AG08395 (cell line): ENCODE results near the gene PIP4K2A.
"Not testable (repeated sequence)": the region's sequence is repeated elsewhere in the genome, so short reads cannot be mapped to it uniquely, and the experiment has no call there.

Experiments
- DNase-seq: peaks from one replicate; pipeline ENCODE4 v3.0.0; 2012; ENCODE audit warnings: mixed read lengths, low spot score

Gene PIP4K2A

DNA sequence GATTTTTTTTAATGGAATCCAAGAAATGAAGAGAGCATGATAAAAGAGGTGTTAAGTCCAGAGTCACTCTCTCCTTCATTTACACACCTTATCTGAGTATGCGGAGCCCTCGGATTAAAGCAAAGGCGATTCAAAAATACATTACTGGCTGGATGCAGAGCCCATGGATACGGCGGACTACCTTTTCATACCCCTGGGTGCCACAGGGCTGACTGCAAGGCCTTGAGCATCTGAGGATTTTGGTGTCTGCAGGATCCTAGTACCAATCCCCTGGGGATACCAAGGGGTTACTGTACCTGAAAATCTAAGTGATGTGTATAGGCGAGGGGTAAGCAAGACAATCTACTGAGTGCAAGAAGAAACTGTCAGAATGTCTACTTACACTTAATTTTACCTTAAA, 20.5 kb downstream of the PIP4K2A start:
- DNase-seq: no peak

DNA sequence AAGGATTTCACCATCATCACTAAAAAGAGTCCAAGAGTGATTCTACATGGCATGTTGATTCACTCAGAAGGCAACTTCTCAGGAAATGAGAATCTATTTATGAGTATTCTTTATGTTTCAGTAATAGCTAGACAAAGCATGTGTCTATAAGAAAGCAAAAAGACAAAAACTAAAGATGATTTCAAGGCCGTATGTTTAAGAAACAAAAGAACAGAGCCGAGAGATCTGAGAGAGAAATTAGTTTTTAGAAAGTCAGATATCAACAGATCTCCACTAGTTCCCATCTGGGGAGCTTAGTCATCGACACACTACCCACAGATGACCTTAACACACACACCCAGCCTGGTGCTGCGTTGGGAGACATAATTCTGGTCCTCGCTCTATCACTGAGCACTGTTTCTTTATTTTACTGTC, 21.0 kb downstream of the PIP4K2A start:
- DNase-seq: peak; percentile 74

- DNase-seq: not testable (repeated sequence)
Measured at GRCh38 chr10:22692119-22692518, 22.3 kb downstream of the PIP4K2A start.

GRCh38 chr10:22690614-22691431, 23.6 kb downstream of the PIP4K2A start:
- DNase-seq: no peak

- no peak for DNase-seq
Measured at GRCh38 chr10:22690158-22690557, 24.2 kb downstream of the PIP4K2A start.

DNA sequence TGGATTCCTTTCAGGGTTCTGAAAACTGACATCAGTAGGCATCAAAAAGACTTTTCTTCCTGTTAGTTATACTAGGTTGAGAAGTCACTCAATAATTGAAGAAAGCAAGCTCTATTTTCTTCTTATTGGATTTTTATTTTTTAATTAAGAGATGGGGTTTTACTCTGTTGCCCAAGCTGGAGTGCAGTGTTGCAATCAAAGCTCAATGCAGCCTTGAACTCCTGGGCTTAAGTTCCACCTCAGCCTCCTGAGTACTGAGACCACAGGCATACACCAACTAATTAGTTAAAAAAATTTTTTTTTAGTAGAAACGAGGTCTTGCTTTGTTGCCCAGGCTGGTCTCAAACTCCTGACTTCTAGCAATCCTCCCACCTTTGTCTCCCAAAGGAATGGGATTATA, 28.0 kb downstream of the PIP4K2A start:
- DNase-seq: no peak

GRCh38 chr10:22685926-22686325, 28.5 kb downstream of the PIP4K2A start:
- DNase-seq: no peak

GRCh38 chr10:22684699-22685098, 29.7 kb downstream of the PIP4K2A start:
- DNase-seq: no peak

DNA sequence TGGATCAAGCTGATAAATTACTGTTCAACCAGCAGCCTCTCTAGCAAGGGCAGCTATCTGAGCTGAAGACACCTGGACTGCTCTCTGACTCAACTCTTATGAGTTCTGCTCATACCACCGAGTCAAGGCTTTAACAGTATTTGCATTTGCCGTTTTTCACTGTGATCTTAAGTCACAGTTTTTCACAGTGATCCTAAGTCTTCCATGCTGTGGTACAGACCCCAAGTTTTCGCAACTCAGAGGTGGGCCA, 31.3 kb downstream of the PIP4K2A start:
- DNase-seq: no peak

- DNase-seq: peak; percentile 12
Measured at GRCh38 chr10:22682237-22683139, 31.9 kb downstream of the PIP4K2A start.

DNA sequence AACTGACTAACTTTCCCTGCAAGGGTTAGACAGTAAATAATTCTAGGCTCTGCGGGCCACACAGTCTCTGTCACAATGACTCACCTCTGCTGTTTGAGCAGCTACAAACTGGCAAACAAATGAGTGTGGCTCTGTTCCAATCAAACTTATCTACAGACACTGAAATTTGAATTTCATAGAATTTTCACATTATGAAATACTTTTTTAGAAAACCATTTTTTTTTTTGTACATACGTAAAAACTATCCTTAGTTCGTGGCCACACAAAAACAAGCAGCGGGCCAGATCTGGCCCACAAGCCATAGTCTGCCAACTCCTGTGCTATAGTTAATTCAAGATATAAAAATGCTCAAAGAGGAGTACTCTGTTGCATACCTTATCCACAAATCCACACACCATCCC, 32.6 kb downstream of the PIP4K2A start:
- peak; percentile 74 for DNase-seq

- DNase-seq: no peak
Measured at GRCh38 chr10:22681301-22681700, 33.1 kb downstream of the PIP4K2A start.

GRCh38 chr10:22679608-22680007, 34.8 kb downstream of the PIP4K2A start:
- no peak for DNase-seq

- no peak for DNase-seq
Measured at GRCh38 chr10:22677333-22677732, 37.0 kb downstream of the PIP4K2A start.

DNA sequence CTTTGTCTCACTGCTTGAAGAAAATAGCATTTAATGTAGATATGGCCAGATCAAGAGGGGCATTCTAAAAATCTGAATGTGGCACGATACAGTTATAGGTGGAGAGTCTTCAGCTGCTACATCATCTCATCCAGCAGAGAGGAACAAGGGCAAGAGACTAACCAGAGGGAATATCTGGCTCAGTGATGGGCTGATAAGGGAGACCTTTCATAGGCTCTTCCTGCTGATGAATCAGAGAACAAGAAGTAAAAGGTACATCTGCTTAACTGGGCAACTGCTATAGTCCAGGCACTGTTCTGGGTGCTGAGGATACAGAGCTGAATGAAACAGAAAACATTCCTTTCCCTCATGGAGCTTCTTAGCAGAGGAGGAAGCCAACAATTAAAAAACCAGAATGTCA, 37.9 kb downstream of the PIP4K2A start:
- no peak for DNase-seq

DNA sequence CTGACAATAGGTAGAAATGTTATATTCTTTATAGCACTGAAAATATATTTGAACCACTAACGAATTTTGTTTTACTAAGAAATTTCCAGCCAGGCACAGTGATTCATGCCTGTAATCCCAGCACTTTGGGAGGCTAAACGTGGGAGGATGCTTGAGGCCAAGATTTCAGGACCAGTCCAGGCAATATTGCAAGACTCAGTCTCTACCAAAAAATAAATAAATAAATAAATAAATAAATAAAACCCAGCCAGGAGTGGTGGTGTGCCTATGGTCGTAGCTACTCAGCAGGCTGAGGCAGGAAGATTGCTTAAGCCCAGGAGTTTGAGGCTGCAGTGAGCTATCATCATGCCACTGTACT, 39.8 kb downstream of the PIP4K2A start:
- DNase-seq: no peak

DNA sequence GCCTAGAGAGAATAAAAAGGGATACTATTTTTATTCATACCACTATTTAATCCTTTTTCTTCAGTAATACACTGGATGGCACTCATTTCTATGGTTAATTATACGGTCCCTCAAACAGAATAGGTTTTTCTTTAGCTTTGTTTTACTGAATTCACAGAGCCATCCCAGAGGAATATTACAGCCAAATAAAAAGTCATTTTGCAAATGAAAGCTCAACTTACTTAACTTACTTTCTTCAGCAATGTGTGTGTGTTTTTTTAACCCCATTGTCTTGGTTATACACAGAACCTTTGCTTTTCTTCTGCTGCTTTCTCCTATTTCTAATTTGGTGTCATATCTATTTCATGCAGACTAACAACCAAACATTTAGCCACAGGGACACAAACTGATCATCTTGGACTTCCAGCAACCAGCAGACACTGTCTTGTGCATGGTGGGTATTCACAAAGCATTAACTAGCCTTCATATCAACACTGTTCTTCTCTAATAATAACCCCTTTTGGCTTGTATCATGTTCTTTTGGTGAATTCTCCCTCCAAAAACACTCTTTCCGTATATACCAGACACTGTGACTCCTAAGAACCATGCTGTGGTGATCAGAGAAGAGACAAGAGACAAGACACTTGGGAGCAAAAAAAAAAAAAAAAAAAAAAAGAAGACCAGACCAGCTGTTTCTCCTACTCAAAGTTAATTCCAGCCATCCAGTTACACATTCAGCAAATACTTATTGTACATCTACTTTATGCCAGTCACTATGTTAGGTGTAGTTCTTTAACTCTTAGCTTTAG, 40.4 kb downstream of the PIP4K2A start:
- no peak for DNase-seq

GRCh38 chr10:22673091-22673392, 41.3 kb downstream of the PIP4K2A start:
- DNase-seq: no peak

- no peak for DNase-seq
Measured at GRCh38 chr10:22672319-22673090, 41.9 kb downstream of the PIP4K2A start.

- DNase-seq: peak; percentile 68
Measured at GRCh38 chr10:22670788-22671187, 43.6 kb downstream of the PIP4K2A start.

GRCh38 chr10:22669163-22669711, 45.1 kb downstream of the PIP4K2A start:
- no peak for DNase-seq

DNA sequence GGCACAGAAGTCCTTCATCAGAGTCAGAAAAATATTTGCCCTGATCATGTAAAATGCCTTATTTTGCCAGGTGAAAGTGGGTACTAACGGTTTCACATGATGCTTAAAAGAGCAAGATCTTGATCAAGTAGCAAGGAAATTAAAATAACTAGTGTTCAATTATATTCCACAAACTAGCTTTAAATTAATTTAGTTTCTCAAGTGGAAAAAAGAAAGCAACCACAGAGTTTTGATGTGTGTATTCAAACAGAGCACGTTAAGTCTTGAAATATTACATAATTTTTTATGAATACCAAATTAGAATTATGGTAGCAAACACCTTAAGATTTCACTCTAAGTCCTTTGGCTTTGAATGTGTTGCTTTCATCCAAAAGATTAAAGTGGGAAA, 47.3 kb downstream of the PIP4K2A start:
- DNase-seq: no peak
